Measurements from ENCODE around the gene TLR4. TPM values are rescaled to one million over a fixed set of nuclear protein-coding genes. Genes with fewer than 3 reads are reported as not detected.

The TLR4 gene
- total and polyA plus RNA-seq, 7 donors, result 1.5 to 8.3 (median 4.8) TPM

- no peaks in the 10 kb centered on the region for H3K9me3 ChIP-seq
- H3K36me3 ChIP-seq (ENCODE audit: insufficient read depth in 1 of 2, low read depth in 1 of 2), result no peaks in the 10 kb centered on the region
- H3K27me3 ChIP-seq (ENCODE audit: insufficient read depth in 3 of 3, low read length in 2 of 3), result no peaks in the 10 kb centered on the region
- TF ChIP-seq, protein P1, sequence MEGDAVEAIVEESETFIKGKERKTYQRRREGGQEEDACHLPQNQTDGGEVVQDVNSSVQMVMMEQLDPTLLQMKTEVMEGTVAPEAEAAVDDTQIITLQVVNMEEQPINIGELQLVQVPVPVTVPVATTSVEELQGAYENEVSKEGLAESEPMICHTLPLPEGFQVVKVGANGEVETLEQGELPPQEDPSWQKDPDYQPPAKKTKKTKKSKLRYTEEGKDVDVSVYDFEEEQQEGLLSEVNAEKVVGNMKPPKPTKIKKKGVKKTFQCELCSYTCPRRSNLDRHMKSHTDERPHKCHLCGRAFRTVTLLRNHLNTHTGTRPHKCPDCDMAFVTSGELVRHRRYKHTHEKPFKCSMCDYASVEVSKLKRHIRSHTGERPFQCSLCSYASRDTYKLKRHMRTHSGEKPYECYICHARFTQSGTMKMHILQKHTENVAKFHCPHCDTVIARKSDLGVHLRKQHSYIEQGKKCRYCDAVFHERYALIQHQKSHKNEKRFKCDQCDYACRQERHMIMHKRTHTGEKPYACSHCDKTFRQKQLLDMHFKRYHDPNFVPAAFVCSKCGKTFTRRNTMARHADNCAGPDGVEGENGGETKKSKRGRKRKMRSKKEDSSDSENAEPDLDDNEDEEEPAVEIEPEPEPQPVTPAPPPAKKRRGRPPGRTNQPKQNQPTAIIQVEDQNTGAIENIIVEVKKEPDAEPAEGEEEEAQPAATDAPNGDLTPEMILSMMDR (IDR thresholded peaks at IDR 0.05), result no peak
- DNase-seq (no peak), ATAC-seq (no peak)
- 59 to 62% (median 61%) methylated on average over 2 of the region's 2 CpGs for WGBS, 3 donors
- no peaks in the 10 kb centered on the region for H3K4me1 ChIP-seq
- H3K4me3 ChIP-seq, result peak overlapping the region; percentile 9
- intact Hi-C loops (cut with DNase I), result no loop called here
- no peak overlapping the region for H3K27ac ChIP-seq
Observed at GRCh38 chr9:117679416-117679815, 24.8 kb upstream of the TLR4 start.

DNA sequence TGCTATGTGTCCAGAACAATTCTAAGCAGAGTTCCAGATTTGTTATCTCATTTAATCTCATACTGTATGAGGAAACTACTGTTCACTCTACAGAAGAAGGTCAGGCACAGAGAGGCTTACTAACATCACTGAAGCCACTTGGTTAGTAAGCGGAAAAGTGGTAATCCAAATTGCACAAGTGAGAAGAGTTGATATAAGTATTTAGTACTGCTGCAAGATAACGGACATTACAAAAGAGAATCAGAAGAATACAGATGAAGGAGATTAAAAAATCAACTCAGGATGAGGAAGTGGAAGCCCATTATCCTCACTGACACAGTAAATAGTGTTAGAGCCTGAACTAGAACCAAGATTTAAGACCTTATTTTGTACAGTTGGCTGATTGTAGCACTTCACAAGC lies 22.3 kb upstream of the TLR4 start:
- Histone ChIP-seq H3K27ac (no peak overlapping the region), H3K4me3 (no peak overlapping the region), H3K9me3 (no peaks in the 10 kb centered on the region), H3K27me3 (ENCODE audit: insufficient read depth in 3 of 3, low read length in 2 of 3) (no peaks in the 10 kb centered on the region), H3K4me1 (no peaks in the 10 kb centered on the region), H3K36me3 (ENCODE audit: insufficient read depth in 1 of 2, low read depth in 1 of 2) (no peaks in the 10 kb centered on the region)
- TF ChIP-seq, protein P1 (IDR thresholded peaks at IDR 0.05), result no peak
- DNase-seq, result no peak
- ATAC-seq, result no peak
- intact Hi-C loops (cut with DNase I), result no loop called here
- WGBS, 3 donors, result 77 to 85% (median 79%) methylated on average over 2 of the region's 2 CpGs

- H3K27me3 ChIP-seq (ENCODE audit: insufficient read depth in 3 of 3, low read length in 2 of 3), result no peaks in the 10 kb centered on the region
- DNase-seq (no peak), ATAC-seq (no peak)
- TF ChIP-seq, protein P1 (IDR thresholded peaks at IDR 0.05), result no peak
- no peak overlapping the region for H3K27ac ChIP-seq
- H3K4me3 ChIP-seq, result no peak overlapping the region
- 57 to 60% (median 60%) methylated on average over 3 of the region's 3 CpGs for WGBS, 3 donors
- intact Hi-C loops (cut with DNase I), result no loop called here
- H3K4me1 ChIP-seq, result no peaks in the 10 kb centered on the region
- H3K36me3 ChIP-seq (ENCODE audit: insufficient read depth in 1 of 2, low read depth in 1 of 2), result no peaks in the 10 kb centered on the region
- H3K9me3 ChIP-seq, result no peaks in the 10 kb centered on the region
Observed at GRCh38 chr9:117682955-117683710, 21.1 kb upstream of the TLR4 start.

- ATAC-seq (no peak), DNase-seq (no peak)
- Histone ChIP-seq H3K9me3 (no peaks in the 10 kb centered on the region), H3K36me3 (ENCODE audit: insufficient read depth in 1 of 2, low read depth in 1 of 2) (no peaks in the 10 kb centered on the region), H3K27me3 (ENCODE audit: insufficient read depth in 3 of 3, low read length in 2 of 3) (no peaks in the 10 kb centered on the region), H3K27ac (no peak overlapping the region), H3K4me3 (no peak overlapping the region), H3K4me1 (no peaks in the 10 kb centered on the region)
- TF ChIP-seq, protein P1 (IDR thresholded peaks at IDR 0.05), result no peak
- 74 to 87% (median 82%) methylated on average over 2 of the region's 2 CpGs for WGBS, 3 donors
- intact Hi-C loops (cut with DNase I), result no loop called here
Observed at GRCh38 chr9:117687532-117687931, 16.7 kb upstream of the TLR4 start.

DNA sequence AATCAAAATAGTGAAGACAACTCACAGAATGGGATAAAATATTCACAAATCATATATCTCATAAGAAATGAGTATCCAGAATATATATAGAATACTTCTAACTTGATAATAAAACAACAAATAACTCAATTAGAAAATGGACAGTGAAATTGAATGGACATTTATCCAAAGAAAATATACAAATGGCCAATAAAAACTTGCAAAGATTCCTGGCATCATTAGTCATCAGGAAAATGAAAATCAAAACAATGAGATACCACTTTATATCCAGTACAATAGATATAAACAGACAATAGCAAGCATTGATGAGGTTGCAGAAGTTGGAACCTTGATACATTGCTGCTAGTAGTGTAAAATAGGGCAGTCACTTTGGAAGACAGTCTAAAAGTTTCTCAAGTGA lies 12.8 kb upstream of the TLR4 start:
- ATAC-seq (no peak), DNase-seq (no peak)
- no peaks in the 10 kb centered on the region for H3K27me3 ChIP-seq (ENCODE audit: insufficient read depth in 3 of 3, low read length in 2 of 3)
- no peaks in the 10 kb centered on the region for H3K9me3 ChIP-seq
- no peaks in the 10 kb centered on the region for H3K4me1 ChIP-seq
- no peak overlapping the region for H3K27ac ChIP-seq
- intact Hi-C loops (cut with DNase I), result no loop called here
- TF ChIP-seq, protein P1 (IDR thresholded peaks at IDR 0.05), result no peak
- H3K36me3 ChIP-seq (ENCODE audit: insufficient read depth in 1 of 2, low read depth in 1 of 2), result no peaks in the 10 kb centered on the region
- no peak overlapping the region for H3K4me3 ChIP-seq

All from psoas muscle (tissue), 8 donors.